ENCODE results near the gene RBM47. TPM values are rescaled to one million over a fixed set of nuclear protein-coding genes. Genes with fewer than 3 reads are reported as not detected.
"Not testable (repeated sequence)": the region's sequence is repeated elsewhere in the genome, so short reads cannot be mapped to it uniquely, and the experiment has no call there.

RBM47 gene
- total and polyA plus RNA-seq, 2 donors (not counting 1 experiment from before 2014, with no cell fraction given): 5.6 to 12.9 TPM

DNA sequence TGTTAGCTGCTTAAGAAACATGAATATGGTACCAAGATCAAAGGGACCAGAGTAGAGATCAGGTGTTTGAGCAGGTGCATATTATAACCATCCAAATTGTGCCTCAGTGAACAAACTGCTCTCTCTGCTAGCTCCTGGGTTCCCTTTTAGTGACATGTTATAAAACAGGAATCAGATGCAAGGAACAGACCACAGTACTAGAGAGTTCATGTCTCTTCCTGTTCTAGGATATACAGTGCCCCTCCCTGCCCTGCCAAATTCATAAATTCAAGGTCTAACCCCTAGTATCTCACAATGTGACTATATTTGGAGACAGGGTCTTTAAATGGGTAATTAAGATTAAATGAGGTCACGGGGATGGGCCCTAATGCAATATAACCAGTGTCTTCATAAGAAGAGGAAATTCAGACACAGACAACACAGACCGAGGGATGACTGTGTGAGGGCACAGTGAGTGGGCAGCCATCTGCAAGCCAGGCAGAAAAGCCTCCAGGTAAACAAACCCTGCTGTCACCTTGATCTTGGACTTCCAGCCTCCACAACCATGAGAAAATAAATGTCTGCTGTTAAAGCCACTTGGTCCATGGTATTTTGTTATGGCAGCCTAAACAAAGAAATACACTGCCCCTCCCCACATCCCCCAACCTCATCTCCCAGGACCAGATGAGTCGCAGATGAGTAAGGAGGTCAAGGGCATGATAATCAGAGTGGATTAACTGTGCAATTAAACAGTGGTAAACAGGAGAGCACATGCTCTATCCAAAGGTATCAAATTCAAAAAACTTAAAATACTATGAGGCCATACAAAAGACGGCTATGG lies 82.5 kb downstream of the RBM47 start:
- POLR2A ChIA-PET: no interaction called here
- H3K4me3 ChIP-seq (ENCODE audit: control extremely low read depth in 1 of 5, extremely low read depth in 1 of 5, insufficient read depth in 1 of 5, low read depth in 2 of 5, low read length in 4 of 5): no peak overlapping the region
- no peak overlapping the region for H2AFZ ChIP-seq (ENCODE audit: insufficient read depth, low read depth, low read length, poor library complexity, severe bottlenecking)
- no peaks in the 10 kb centered on the region for H3K27me3 Mint-ChIP-seq
- H3K4me1 ChIP-seq (ENCODE audit: control insufficient read depth in 2 of 2, insufficient read depth in 2 of 2, low read length in 2 of 2): peaks cover 8 to 14% of the 10 kb centered on the region in 2 donors
- no peaks in the 10 kb centered on the region for H3K36me3 ChIP-seq (replicated peaks in 1 of 2; ENCODE audit: control extremely low read depth in 1 of 2, control insufficient read depth in 1 of 2, extremely low read depth in 1 of 2, insufficient read depth in 2 of 2, low read length in 1 of 2)
- no peaks in the 10 kb centered on the region for H4K20me1 ChIP-seq (ENCODE audit: control insufficient read depth, insufficient read depth, low read length, poor library complexity, severe bottlenecking)
- no peak overlapping the region for H3K4me3 Mint-ChIP-seq
- no peak for ATAC-seq (ENCODE audit: low read depth)
- no peak overlapping the region for H3K27ac ChIP-seq (ENCODE audit: low read length in 2 of 2)
- no peak overlapping the region for H3K27ac Mint-ChIP-seq
- no peak for DNase-seq
- 89% methylated on average over 1 of the region's 4 CpGs for WGBS (ENCODE audit: insufficient coverage)
- intact Hi-C loops (cut with micrococcal nuclease): no loop called here
- no peaks in the 10 kb centered on the region for H3K27me3 ChIP-seq (replicated peaks in 1 of 4; ENCODE audit: control extremely low read depth in 1 of 4, control insufficient read depth in 3 of 4, insufficient read depth in 4 of 4, low read length in 3 of 4)
- no peaks in the 10 kb centered on the region for H3K9me3 ChIP-seq (ENCODE audit: control extremely low read depth in 1 of 3, control insufficient read depth in 2 of 3, insufficient read depth in 1 of 3, low read length in 2 of 3)
- H3K9ac ChIP-seq (ENCODE audit: low read length): no peak overlapping the region
- CTCF ChIA-PET: interaction anchor here (0.6 to 1.2 kb wide), 3 partner anchors 187 to 230 kb away, joined by 3 read pairs; no protein-coding TSS in a partner anchor
- H3K9me3 Mint-ChIP-seq (ENCODE audit: insufficient read depth): no peaks in the 10 kb centered on the region
- TF ChIP-seq EZH2 (IDR thresholded peaks at IDR 0.05; ENCODE audit: borderline replicate concordance, insufficient read depth, low read depth, low read length, poor library complexity, severe bottlenecking): no peak
- TF ChIP-seq, protein P1, sequence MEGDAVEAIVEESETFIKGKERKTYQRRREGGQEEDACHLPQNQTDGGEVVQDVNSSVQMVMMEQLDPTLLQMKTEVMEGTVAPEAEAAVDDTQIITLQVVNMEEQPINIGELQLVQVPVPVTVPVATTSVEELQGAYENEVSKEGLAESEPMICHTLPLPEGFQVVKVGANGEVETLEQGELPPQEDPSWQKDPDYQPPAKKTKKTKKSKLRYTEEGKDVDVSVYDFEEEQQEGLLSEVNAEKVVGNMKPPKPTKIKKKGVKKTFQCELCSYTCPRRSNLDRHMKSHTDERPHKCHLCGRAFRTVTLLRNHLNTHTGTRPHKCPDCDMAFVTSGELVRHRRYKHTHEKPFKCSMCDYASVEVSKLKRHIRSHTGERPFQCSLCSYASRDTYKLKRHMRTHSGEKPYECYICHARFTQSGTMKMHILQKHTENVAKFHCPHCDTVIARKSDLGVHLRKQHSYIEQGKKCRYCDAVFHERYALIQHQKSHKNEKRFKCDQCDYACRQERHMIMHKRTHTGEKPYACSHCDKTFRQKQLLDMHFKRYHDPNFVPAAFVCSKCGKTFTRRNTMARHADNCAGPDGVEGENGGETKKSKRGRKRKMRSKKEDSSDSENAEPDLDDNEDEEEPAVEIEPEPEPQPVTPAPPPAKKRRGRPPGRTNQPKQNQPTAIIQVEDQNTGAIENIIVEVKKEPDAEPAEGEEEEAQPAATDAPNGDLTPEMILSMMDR (IDR thresholded peaks at IDR 0.05): no peak
- no peak overlapping the region for H3K4me2 ChIP-seq (replicated peaks; ENCODE audit: low read depth, low read length, poor library complexity, severe bottlenecking)
- H3K79me2 ChIP-seq (ENCODE audit: control insufficient read depth, insufficient read depth, low read length): no peaks in the 10 kb centered on the region
- peaks cover 17% of the 10 kb centered on the region for H3K4me1 Mint-ChIP-seq

DNA sequence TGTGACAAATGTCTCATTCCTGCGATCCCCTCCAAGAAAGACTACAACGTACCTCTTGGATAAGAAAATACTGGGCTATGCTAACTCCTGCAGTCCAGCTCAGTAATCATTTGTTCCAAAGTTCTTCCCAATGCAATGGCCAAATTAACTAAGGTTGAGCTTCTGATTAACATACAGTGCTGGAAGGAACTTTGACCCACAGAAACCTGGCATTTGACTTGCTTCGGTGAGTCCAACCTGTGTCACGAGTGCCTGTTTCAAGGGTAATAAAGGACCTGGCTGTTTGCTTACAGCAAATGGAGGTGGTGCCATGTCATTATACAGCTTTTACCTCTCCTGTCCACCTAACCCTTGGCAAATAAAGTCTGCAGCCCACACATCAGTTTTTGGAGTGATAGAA lies 83.2 kb downstream of the RBM47 start:
- no peak overlapping the region for H3K4me3 Mint-ChIP-seq
- 96% methylated on average over 4 of the region's 4 CpGs for WGBS (ENCODE audit: insufficient coverage)
- CTCF ChIA-PET: interaction anchor here (1.1 kb wide), 1 partner anchor 221 kb away, joined by 3 read pairs; no protein-coding TSS in a partner anchor
- Histone ChIP-seq H3K9ac (ENCODE audit: low read length) (no peak overlapping the region), H4K20me1 (ENCODE audit: control insufficient read depth, insufficient read depth, low read length, poor library complexity, severe bottlenecking) (no peaks in the 10 kb centered on the region), H3K27ac (ENCODE audit: low read length in 2 of 2) (no peak overlapping the region), H3K79me2 (ENCODE audit: control insufficient read depth, insufficient read depth, low read length) (no peaks in the 10 kb centered on the region), H3K4me2 (replicated peaks; ENCODE audit: low read depth, low read length, poor library complexity, severe bottlenecking) (no peak overlapping the region), H3K27me3 (replicated peaks in 1 of 4; ENCODE audit: control extremely low read depth in 1 of 4, control insufficient read depth in 3 of 4, insufficient read depth in 4 of 4, low read length in 3 of 4) (no peaks in the 10 kb centered on the region), H3K36me3 (replicated peaks in 1 of 2; ENCODE audit: control extremely low read depth in 1 of 2, control insufficient read depth in 1 of 2, extremely low read depth in 1 of 2, insufficient read depth in 2 of 2, low read length in 1 of 2) (no peaks in the 10 kb centered on the region), H3K9me3 (ENCODE audit: control extremely low read depth in 1 of 3, control insufficient read depth in 2 of 3, insufficient read depth in 1 of 3, low read length in 2 of 3) (no peaks in the 10 kb centered on the region), H3K4me1 (ENCODE audit: control insufficient read depth in 2 of 2, insufficient read depth in 2 of 2, low read length in 2 of 2) (peaks cover 8 to 10% of the 10 kb centered on the region in 2 donors), H3K4me3 (ENCODE audit: control extremely low read depth in 1 of 5, extremely low read depth in 1 of 5, insufficient read depth in 1 of 5, low read depth in 2 of 5, low read length in 4 of 5) (no peak overlapping the region), H2AFZ (ENCODE audit: insufficient read depth, low read depth, low read length, poor library complexity, severe bottlenecking) (no peak overlapping the region)
- ATAC-seq (ENCODE audit: low read depth) (no peak), DNase-seq (no peak)
- H3K27ac Mint-ChIP-seq: no peak overlapping the region
- no peak for TF ChIP-seq EZH2 (IDR thresholded peaks at IDR 0.05; ENCODE audit: borderline replicate concordance, insufficient read depth, low read depth, low read length, poor library complexity, severe bottlenecking)
- TF ChIP-seq, protein P1 (IDR thresholded peaks at IDR 0.05): no peak
- intact Hi-C loops (cut with micrococcal nuclease): no loop called here
- H3K27me3 Mint-ChIP-seq: no peaks in the 10 kb centered on the region
- no peaks in the 10 kb centered on the region for H3K9me3 Mint-ChIP-seq (ENCODE audit: insufficient read depth)
- H3K4me1 Mint-ChIP-seq: peaks cover 15% of the 10 kb centered on the region
- POLR2A ChIA-PET: no interaction called here

- H3K36me3 ChIP-seq (replicated peaks in 1 of 2; ENCODE audit: control extremely low read depth in 1 of 2, control insufficient read depth in 1 of 2, extremely low read depth in 1 of 2, insufficient read depth in 2 of 2, low read length in 1 of 2); intact Hi-C loops (cut with micrococcal nuclease); DNase-seq; H3K27me3 ChIP-seq (replicated peaks in 1 of 4; ENCODE audit: control extremely low read depth in 1 of 4, control insufficient read depth in 3 of 4, insufficient read depth in 4 of 4, low read length in 3 of 4); H3K9me3 ChIP-seq (ENCODE audit: control extremely low read depth in 1 of 3, control insufficient read depth in 2 of 3, insufficient read depth in 1 of 3, low read length in 2 of 3); H3K27ac ChIP-seq (ENCODE audit: low read length in 2 of 2); H3K4me2 ChIP-seq (replicated peaks; ENCODE audit: low read depth, low read length, poor library complexity, severe bottlenecking); H2AFZ ChIP-seq (ENCODE audit: insufficient read depth, low read depth, low read length, poor library complexity, severe bottlenecking); ATAC-seq (ENCODE audit: low read depth); H3K27me3 Mint-ChIP-seq; H3K9me3 Mint-ChIP-seq (ENCODE audit: insufficient read depth); CTCF ChIA-PET; H3K4me1 ChIP-seq (ENCODE audit: control insufficient read depth in 2 of 2, insufficient read depth in 2 of 2, low read length in 2 of 2); H3K9ac ChIP-seq (ENCODE audit: low read length); H4K20me1 ChIP-seq (ENCODE audit: control insufficient read depth, insufficient read depth, low read length, poor library complexity, severe bottlenecking); H3K4me1 Mint-ChIP-seq; H3K79me2 ChIP-seq (ENCODE audit: control insufficient read depth, insufficient read depth, low read length); H3K4me3 ChIP-seq (ENCODE audit: control extremely low read depth in 1 of 5, extremely low read depth in 1 of 5, insufficient read depth in 1 of 5, low read depth in 2 of 5, low read length in 4 of 5); H3K27ac Mint-ChIP-seq; H3K4me3 Mint-ChIP-seq: not testable (repeated sequence)
- POLR2A ChIA-PET: interaction anchor here (0.6 kb wide), 1 partner anchor 94 kb away, joined by 8 read pairs; no protein-coding TSS in a partner anchor
- WGBS (ENCODE audit: insufficient coverage): 100% methylated on average over 1 of the region's 6 CpGs
Observed at GRCh38 chr4:40545487-40545886, 84.2 kb downstream of the RBM47 start.

Measured in B cell (primary cell).